ENCODE data around the gene TRIM32.
A peak's percentile ranks its signal among the peaks of the same experiment; 100 is the strongest.

GRCh38 chr9:116646661-116647514 is 40.2 kb upstream of the TRIM32 start:
- TF ChIP-seq, protein P1, sequence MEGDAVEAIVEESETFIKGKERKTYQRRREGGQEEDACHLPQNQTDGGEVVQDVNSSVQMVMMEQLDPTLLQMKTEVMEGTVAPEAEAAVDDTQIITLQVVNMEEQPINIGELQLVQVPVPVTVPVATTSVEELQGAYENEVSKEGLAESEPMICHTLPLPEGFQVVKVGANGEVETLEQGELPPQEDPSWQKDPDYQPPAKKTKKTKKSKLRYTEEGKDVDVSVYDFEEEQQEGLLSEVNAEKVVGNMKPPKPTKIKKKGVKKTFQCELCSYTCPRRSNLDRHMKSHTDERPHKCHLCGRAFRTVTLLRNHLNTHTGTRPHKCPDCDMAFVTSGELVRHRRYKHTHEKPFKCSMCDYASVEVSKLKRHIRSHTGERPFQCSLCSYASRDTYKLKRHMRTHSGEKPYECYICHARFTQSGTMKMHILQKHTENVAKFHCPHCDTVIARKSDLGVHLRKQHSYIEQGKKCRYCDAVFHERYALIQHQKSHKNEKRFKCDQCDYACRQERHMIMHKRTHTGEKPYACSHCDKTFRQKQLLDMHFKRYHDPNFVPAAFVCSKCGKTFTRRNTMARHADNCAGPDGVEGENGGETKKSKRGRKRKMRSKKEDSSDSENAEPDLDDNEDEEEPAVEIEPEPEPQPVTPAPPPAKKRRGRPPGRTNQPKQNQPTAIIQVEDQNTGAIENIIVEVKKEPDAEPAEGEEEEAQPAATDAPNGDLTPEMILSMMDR (IDR thresholded peaks at IDR 0.05; ENCODE audit: insufficient read depth, low read depth, low read length), result peak; percentile 66
- no peak for TF ChIP-seq EZH2 (IDR thresholded peaks at IDR 0.05; ENCODE audit: insufficient read depth, low read length)

Data from astrocyte (in vitro differentiated cells and primary cell).